ENCODE measurements around the gene KHDRBS2. TPM values are rescaled to one million over a fixed set of nuclear protein-coding genes. Genes with fewer than 3 reads are reported as not detected.

KHDRBS2 gene
- total RNA-seq, 1 donor, result not detected

DNA sequence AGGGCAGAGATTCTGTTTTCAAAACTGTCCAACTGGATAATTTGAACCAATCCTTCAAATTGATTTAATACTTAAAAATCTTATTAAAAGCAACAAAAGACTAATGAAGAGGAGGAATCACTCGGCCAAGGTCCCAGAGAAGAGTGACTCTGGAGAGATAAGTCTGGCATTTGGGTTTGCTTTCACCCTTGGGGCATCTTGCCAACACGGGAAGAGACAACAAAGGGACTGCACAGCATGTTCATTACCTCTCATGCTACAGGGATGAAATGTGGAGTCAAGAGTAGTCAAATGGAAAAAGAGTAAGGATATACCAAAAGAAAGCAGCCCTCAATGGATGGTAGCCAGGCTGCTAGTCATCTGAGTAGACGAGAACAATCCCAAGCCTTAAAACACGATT is 68.2 kb downstream of the KHDRBS2 start:
- TF ChIP-seq, protein P1, sequence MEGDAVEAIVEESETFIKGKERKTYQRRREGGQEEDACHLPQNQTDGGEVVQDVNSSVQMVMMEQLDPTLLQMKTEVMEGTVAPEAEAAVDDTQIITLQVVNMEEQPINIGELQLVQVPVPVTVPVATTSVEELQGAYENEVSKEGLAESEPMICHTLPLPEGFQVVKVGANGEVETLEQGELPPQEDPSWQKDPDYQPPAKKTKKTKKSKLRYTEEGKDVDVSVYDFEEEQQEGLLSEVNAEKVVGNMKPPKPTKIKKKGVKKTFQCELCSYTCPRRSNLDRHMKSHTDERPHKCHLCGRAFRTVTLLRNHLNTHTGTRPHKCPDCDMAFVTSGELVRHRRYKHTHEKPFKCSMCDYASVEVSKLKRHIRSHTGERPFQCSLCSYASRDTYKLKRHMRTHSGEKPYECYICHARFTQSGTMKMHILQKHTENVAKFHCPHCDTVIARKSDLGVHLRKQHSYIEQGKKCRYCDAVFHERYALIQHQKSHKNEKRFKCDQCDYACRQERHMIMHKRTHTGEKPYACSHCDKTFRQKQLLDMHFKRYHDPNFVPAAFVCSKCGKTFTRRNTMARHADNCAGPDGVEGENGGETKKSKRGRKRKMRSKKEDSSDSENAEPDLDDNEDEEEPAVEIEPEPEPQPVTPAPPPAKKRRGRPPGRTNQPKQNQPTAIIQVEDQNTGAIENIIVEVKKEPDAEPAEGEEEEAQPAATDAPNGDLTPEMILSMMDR (IDR thresholded peaks at IDR 0.05; ENCODE audit: insufficient read depth, low read length), result no peak
- DNase-seq (ENCODE audit: low read depth), result no peak
- H3K4me3 ChIP-seq (ENCODE audit: low read depth, low read length), result no peak overlapping the region

DNA sequence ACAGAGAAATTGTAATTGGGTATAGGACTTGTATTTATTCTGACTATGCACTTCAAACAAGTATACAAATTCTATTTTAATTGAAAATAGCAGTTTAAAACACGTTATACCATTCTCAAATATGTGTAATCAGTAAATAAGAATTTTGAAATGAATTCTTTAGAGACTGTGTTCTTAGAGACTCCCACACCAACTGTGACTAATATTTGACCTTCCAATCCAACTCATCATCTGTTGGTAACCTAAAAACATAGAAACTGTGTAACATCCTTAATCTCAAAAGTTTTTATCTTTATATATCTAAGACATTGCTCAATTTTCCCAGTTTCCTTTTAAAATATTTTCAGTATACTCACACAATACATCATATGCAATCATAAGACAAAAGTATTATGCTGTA is 83.9 kb downstream of the KHDRBS2 start:
- TF ChIP-seq, protein P1 (IDR thresholded peaks at IDR 0.05; ENCODE audit: insufficient read depth, low read length), result no peak

DNA sequence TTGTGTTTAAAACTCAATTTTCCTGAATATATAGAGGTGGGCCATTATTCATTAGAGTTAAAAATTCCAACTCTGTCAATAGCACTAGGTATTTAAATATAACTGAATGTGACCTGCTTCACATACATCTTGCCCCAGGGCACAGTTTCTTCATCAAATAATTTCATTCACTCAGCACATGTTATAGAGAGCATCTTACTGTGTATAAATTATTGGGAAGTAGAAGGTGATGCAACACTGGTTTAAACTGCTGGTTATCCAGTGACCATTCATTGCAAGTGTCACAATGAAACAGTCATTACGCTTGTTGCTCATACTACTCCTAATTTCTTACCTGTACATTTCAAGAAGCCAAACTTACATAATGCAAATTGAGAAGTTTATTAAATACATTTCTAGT is 93.4 kb downstream of the KHDRBS2 start:
- TF ChIP-seq, protein P1 (IDR thresholded peaks at IDR 0.05; ENCODE audit: insufficient read depth, low read length), result no peak
- DNase-seq (ENCODE audit: low read depth), result no peak
- no peak overlapping the region for H3K4me3 ChIP-seq (ENCODE audit: low read depth, low read length)

More for the DNA sequence above, 83.9 kb downstream of the KHDRBS2 start:
- DNase-seq (ENCODE audit: low read depth), result no peak
- no peak overlapping the region for H3K4me3 ChIP-seq (ENCODE audit: low read depth, low read length)

DNA sequence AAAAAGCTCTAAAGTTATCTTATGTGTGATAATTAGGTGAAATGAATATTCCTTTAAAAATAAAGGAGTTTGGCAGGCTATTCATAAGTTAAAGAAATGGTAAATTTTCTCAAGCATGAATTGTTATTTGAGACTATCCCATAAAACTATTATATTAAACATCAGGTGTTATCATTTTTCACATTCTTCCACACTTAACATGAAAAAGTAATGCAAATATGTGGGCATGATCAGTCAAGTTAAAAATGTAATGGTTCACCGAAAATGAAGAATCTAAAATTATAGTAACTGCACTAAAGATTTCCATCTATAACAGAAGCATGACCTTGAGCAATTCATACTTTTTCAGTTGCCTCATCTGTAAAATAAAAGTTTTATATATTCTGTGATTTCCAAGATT is 110.8 kb downstream of the KHDRBS2 start:
- DNase-seq (ENCODE audit: low read depth), result no peak
- TF ChIP-seq, protein P1 (IDR thresholded peaks at IDR 0.05; ENCODE audit: insufficient read depth, low read length), result no peak
- H3K4me3 ChIP-seq (ENCODE audit: low read depth, low read length), result no peak overlapping the region

DNA sequence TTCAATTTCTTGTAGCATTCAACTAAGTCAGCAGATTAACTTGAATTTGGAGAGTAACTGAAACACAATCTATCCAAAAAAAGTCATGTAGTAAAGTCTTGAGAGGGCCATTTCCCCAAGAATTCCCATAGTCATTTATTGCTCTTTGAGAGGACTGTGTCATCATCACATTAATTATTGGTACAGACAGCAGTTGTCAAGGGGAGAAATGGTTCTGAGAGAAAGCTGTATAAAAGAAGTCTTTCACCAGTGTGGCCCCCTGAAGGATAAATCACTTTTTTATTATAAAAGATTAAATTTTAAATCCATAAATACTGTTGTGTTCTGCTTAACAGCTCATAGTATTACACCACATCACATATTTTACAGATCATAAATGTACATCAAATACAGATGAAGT is 111.5 kb downstream of the KHDRBS2 start:
- H3K4me3 ChIP-seq (ENCODE audit: low read depth, low read length), result no peak overlapping the region
- no peak for DNase-seq (ENCODE audit: low read depth)
- TF ChIP-seq, protein P1 (IDR thresholded peaks at IDR 0.05; ENCODE audit: insufficient read depth, low read length), result no peak

DNA sequence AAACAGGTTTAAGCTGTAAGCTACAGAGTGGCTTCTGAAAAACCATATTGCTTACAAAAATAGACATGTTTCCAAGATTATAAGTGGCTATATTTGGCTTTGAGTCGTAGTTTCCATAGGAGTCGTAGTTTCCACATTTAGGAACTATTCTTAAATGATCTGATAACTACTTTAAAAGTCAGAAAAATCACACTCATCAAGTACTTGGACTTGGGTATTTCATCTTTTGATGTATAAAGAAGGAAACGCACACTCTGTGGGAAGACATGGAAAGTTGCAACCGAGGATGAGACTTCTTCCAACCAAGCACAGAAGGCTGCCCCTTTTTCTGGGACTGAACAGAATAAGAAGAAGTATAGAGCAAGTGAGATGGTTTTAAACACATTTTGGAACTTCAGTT is 118.3 kb downstream of the KHDRBS2 start:
- TF ChIP-seq, protein P1 (IDR thresholded peaks at IDR 0.05; ENCODE audit: insufficient read depth, low read length), result no peak
- no peak overlapping the region for H3K4me3 ChIP-seq (ENCODE audit: low read depth, low read length)
- no peak for DNase-seq (ENCODE audit: low read depth)

DNA sequence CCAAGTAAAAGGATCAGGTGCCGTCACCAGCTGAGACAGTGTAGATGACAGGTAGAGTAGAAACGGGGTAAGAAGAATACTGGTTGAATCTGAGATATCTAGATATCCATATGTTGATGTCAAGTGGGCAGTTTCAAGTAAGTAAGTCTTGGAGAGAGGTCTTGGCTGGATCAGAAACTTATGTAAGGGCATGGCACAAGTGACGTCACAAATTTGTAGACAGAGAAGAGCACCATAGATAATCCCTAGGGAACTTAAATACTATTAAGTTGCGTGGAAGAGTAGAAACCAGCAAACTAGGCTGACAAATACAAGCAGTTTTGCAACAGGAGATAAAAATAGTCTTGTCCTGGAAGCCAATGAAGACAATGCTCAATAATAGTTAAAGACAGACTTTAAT is 123.2 kb downstream of the KHDRBS2 start:
- H3K4me3 ChIP-seq (ENCODE audit: low read depth, low read length), result no peak overlapping the region
- TF ChIP-seq, protein P1 (IDR thresholded peaks at IDR 0.05; ENCODE audit: insufficient read depth, low read length), result no peak
- DNase-seq (ENCODE audit: low read depth), result no peak

All from fibroblast of the aortic adventitia (primary cell).